GM19324 (cell line): ENCODE measurements around the gene XRN2.

Source experiments
- ATAC-seq: cut with Tn5 transposase; IDR thresholded peaks from one replicate; pipeline ENCODE4 v1.9.1; 2021; ENCODE audit warnings: mild to moderate bottlenecking, moderate library complexity; ENCODE audit not compliant: unreplicated experiment, low FRiP score

Gene XRN2, protein sequence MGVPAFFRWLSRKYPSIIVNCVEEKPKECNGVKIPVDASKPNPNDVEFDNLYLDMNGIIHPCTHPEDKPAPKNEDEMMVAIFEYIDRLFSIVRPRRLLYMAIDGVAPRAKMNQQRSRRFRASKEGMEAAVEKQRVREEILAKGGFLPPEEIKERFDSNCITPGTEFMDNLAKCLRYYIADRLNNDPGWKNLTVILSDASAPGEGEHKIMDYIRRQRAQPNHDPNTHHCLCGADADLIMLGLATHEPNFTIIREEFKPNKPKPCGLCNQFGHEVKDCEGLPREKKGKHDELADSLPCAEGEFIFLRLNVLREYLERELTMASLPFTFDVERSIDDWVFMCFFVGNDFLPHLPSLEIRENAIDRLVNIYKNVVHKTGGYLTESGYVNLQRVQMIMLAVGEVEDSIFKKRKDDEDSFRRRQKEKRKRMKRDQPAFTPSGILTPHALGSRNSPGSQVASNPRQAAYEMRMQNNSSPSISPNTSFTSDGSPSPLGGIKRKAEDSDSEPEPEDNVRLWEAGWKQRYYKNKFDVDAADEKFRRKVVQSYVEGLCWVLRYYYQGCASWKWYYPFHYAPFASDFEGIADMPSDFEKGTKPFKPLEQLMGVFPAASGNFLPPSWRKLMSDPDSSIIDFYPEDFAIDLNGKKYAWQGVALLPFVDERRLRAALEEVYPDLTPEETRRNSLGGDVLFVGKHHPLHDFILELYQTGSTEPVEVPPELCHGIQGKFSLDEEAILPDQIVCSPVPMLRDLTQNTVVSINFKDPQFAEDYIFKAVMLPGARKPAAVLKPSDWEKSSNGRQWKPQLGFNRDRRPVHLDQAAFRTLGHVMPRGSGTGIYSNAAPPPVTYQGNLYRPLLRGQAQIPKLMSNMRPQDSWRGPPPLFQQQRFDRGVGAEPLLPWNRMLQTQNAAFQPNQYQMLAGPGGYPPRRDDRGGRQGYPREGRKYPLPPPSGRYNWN

DNA sequence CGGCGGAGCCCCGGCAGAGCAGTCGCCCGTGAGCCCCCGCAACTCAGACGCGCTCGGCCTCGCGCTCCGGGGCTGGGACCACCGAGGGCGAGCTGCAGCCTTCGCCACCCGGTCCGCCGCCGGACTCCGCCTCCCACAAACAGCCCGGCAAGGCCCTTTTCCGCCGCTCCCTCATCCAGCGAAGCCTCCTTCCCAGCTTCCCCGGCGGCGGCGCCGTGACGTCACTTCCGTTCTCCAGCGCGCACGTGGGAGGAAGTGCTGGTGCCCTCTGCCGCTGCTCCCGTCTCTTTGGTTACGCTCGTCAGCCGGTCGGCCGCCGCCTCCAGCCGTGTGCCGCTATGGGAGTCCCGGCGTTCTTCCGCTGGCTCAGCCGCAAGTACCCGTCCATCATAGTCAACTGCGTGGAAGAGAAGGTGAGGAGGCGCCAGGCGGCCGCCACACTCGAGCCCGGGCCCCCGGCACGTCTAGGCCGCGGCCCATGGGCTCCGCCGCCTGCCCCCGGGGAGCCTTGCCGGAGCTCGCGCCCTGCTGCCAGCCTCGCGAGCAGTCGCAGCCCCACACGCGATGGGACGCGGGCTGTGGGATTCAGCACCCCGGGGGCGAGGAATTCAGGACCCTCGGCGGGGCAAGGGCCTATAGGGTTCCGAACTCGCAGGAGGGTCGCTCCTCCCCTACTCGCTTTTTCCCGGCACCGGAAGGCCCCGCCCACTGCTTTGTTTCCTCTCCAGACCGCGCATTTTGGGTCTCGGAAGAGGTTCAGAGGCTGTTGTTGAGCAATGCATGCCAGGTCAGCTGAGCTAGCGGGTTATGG is at the start of gene XRN2:
XRN2 (plus strand) TSS at position 271 of the 811 bp plus-strand sequence; CDS start at position 339, 68 bp downstream.
- peak; percentile 93 for ATAC-seq

DNA sequence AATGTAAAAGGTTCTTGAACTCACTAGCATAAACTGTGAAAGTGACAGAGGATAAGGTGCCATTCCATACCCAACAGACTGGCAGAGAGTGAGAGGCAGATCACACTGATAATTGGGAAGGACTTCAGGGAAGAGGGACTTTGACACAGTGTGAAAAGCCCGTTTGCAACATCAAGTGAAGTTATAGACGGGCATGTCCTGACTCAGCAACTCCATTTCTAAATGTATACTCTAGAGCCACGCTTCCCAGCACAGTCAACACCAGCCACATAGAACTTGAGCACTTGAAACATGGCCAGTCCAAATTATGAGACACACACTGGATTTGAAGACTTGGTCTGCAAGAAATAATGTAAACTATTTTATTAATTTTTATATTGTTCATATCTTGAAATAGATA is 45.9 kb upstream of the XRN2 start:
- ATAC-seq: no peak

DNA sequence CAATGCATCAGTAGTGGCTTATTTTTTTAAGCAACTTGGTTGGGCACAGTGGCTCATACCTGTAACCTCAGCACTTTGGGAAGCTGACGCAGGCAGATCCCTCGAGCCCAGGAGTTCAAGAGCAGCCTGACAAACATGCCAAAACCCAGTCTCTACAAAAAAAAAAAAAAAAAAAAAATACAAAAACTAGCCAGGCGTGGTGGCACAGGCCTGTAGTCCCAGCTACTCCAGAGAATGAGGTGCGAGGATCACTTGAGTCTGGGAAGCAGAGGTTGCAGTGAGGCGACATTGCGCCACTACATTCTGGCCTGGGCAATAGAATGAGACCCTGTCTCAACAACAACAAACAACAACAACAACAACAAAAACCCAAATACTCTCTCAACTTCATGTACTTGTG is 44.7 kb upstream of the XRN2 start:
- ATAC-seq: no peak

DNA sequence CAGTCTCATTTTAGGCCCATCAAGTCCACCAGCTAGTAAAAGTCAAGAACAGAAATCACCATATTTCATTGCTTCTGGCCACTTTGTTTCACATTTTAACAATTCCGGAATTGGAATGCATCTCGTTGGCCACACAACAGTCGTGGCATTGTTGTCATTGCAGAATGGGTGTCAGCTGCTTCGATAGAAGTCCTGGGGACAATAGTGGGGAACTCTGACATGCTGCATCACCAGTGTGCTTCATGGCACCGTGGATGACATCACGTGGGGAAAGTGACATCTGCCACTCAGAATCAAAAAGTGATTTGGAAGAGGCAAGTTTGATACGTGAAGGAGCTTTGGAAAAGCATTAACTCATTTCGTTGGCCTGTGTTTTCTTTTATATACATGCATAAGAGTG is 43.8 kb upstream of the XRN2 start:
- ATAC-seq: no peak

DNA sequence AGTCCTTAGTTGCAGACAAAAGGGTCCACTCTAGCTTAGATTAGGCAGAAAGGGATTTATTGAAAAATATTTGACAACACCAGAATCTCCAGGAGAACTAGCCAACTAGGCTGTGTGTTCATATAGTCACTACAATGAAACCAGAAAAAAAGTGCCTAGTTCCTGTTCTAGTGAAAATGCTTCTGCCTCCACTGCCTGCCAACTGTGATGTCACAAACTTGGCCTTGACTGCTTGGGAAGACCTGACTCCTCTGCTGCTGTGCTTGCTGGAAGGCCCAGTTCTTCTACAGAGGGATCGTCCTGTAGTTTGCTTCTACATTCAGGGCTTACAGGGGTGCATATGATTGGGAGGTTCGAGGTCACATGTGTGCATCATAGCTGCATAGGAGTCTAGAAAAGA is 40.3 kb upstream of the XRN2 start:
- ATAC-seq: no peak

DNA sequence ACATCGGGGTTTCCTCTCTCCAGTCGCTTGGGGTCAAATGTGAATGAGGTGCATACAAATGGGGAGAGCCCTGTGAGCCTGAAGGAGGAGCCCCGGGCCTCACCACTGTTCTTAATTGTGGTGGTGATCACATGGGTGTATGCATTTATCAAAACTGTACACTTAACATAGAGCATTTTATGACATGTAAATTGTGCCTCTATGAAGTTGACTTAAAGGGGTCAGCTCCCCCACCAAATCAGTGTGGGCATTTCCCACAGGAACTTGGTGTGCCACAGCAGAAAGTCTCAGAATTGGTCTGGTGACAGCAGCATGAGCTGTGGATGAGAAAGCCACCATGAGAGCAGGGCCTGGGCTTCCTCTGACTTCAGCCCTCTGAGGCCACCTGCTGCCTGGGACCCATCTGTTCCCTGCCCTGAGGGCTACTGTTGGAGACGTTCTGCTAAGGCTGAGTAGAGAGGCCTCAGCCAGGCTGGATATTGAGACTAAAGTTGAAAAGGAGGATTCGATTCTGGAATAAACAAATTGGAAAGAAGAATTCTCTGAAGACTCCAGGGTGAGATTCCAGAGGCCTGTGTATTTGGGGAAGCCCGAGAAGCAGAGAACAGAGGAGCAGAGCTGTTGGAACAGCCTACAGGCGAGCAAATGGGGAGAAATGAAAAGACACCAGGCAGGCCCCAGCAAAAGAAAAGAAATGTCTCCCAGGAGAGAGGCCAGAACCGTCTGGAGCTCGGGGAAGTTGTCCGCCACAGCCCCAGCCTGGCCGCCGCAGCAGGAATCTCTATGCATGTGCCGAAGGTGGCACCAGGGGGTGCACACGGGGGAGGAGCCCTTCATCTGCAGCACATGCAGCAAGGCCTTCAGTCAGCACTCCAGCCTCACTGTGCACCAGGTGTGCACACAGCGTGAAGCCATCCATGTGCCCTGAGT is 37.6 kb upstream of the XRN2 start:
- no peak for ATAC-seq

DNA sequence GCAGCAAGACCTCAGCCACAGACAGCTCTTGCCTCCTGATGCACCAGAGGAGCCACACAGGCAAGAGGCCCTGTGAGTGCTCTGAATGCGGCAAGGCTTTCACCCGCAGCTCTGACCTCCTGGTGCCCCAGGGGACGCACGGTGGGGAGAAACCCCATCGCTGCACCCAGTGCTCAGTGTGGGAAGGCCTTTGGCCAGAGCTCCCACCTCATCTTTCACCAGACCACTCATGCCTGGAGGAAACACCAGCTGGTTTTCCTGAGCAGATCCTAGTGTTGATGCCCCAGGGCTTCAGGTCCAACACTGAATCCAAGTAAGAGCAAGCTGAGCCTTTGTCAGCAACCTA is 37.0 kb upstream of the XRN2 start:
- ATAC-seq: no peak

DNA sequence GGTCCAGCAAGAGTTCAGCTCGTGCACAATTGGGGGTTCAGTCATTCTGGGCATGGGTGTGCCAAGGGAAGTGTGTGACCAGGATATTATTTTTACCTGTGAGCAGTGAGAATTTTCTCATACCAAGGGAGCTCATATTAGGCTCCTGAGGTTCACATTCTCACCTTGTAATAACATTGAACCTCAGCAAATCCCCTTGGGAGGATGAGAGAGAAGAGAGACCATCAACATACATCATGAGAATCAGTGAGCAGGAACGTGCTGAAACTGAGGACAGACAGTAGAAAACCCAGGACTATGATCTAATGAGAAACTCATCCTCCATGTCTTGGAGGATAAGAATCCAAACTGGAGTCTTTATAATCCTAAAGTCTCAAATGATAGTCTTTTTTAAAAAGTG is 33.4 kb upstream of the XRN2 start:
- ATAC-seq: no peak

DNA sequence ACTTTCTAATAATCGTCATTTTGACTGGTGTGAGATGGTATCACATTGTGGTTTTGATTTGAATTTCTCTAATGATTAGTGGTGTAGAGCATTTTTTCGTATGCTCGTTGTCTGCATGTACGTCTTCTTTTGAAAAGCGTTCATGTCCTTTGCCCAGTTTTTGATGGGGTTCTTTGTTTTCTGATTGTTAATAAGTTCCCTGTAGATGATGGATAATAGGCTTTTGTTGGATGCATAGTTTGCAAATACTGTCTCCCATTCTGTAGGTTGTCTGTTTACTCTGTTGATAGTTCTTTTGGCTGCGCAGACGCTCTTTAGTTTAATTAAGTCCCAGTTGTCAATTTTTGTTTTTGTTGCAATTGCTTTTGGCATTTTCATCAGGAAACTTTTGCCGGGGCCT is 32.3 kb upstream of the XRN2 start:
- ATAC-seq: no peak

DNA sequence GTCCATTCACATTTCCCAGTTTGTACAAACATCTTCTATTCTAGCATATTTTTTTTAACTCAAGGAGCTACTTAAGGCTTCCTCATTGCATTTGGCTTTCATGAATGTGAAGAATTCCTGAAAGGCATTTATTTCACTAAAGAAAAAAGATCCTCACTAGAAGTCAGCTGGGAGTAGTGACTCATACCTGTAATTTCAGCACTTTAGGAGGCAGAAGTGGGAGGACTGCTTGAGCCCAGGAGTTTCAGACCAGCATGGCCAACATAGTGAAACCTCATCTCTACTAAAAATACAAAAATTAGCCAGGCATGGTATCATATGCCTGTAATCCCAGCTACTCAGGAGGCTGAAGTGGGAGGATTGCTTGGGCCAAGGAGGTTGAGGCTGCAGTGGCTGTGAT is 30.9 kb upstream of the XRN2 start:
- ATAC-seq: no peak

DNA sequence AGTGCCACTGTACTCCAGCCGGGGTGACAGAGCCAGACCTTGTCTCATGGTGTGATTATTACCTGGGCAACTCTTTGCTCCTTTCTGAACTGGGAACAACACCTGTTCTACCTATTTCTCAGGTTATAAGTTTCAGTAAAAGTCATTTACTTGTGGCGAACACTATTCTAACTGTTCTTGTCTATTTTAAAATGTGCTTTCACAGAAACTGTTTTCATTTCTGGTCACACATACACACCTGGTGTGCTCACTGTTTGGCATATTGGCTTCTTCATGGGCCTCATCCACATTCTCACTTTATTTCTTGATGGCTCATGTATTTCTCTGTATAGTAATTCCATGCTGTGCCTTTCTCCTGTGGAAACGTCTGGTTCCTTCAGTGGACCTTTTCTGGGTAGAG is 30.5 kb upstream of the XRN2 start:
- no peak for ATAC-seq

DNA sequence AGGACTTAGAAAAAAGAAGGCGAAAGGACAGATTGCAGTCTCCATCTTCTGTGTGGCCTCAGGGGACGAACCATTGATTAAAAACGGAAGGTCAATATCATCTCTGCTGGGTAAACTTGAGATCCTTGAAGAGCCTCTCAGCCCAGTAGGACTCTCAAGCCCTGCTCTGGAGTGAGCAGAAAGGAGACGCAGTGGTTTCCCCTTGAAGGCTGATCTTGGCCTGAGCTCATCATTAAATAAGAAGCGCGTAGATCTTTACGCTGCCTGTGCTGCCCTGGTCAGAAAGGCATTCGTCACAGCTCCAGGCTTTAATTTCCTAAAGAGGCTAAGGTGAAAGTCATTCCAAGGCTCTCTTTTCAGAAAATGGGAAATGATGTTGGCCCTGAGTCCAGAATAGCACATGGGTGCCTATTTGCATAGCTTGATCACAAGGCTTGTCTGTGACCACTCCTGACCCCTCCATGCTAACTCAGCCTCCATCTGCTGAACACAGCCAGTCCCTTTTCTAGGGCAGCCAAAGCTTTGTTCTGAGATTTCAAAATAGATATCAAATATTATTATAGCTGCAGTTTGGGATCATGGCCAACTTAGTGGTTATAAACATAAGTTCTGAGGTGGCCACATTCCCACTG is 29.3 kb upstream of the XRN2 start:
- ATAC-seq: no peak

DNA sequence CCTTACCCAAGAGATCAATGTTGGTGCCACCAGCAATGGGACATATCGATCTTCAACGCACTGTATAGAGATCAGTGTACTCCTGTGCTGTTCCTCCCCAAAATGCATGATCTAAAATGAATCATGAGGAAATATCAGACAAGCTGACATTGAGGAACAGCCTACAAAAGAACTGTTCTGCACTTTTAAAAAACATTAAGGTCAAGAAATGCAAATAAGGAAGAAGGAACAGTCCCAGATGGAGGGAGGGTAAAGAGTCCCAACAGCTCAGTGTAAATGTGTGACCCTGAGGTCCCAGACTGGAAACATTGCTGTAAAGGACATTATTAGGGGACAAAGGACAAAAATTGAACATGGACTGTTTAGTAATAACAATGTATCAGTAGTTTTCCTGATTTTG is 24.3 kb upstream of the XRN2 start:
- no peak for ATAC-seq

DNA sequence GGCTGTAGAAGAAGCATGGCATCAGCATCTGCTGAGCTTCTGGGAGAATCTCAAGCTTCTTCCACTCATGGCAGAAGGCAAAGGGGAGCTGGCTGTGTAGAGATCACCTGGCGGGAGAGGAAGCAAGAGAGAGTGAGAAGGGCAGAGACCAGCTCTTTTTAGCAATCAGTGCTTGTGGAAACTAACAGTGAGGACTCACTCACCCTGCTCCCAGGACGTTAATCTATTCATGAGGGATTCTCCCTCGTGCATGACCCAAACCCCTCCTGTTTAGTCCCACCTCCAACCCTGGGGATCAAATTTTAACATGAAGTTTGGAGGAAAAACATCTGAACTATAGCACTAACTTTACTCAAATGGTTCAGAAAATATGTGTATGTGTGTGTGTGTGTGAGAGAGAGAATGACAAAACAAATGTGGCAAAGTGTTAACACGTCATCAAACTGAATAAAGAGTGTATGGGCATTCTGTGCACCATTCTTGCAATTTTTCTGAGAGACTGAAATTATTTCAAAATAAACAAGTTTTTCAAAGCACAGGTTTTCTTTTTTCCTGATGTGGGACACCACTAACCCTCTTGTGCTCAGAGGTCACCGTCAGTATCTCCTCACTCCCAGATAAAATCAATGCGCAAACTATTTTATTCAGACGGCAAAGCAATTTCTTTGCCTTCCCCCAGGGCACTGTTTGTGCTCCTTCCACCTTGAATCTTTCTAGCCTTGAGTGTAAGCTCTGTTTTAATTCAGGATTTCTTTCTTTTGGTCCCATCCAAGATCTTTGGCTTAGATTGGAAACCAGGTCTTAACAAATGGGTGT is 23.2 kb upstream of the XRN2 start:
- ATAC-seq: no peak

DNA sequence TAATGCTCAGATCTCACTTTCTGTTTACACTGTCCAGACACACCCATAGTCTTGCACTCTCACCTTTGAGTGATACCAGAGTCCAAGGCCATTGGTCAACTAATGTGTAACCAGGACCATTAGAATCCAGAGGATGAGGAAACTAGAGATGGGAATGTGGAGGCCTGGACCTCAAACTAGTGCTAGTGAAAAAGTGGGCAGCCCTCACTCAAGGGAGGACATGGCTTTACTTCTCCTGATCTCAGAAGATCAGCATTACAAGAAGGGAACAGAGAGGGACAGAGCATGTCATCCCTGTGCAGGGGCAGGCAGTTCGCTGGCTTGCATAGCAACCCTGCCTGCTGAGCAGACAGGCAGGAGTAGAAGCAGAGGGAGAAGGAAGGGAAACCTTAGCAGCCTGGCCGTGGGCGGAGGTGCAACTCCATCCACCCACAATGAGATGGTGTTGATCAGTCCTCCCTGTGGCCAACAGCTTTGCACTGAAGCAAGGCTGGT is 22.6 kb upstream of the XRN2 start:
- ATAC-seq: no peak

DNA sequence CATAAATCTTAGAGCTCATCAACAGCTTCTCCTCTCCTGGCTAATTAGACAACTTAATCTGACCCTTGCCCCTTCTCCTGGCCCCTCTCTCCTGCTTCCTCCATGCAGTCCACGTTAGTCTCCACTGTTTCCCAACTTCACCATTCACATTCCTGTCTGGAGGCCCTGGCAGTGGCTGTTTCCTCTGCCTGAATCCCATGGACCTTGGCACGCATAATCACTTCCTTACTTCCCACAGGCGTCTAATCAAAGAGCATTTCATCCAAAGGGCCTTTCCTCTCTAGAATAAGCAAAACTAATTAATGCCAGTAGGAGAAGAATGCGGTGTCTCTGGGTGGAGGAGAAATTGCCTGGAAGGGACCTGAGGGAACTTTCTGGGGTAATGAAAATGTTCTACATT is 16.4 kb upstream of the XRN2 start:
- no peak for ATAC-seq

DNA sequence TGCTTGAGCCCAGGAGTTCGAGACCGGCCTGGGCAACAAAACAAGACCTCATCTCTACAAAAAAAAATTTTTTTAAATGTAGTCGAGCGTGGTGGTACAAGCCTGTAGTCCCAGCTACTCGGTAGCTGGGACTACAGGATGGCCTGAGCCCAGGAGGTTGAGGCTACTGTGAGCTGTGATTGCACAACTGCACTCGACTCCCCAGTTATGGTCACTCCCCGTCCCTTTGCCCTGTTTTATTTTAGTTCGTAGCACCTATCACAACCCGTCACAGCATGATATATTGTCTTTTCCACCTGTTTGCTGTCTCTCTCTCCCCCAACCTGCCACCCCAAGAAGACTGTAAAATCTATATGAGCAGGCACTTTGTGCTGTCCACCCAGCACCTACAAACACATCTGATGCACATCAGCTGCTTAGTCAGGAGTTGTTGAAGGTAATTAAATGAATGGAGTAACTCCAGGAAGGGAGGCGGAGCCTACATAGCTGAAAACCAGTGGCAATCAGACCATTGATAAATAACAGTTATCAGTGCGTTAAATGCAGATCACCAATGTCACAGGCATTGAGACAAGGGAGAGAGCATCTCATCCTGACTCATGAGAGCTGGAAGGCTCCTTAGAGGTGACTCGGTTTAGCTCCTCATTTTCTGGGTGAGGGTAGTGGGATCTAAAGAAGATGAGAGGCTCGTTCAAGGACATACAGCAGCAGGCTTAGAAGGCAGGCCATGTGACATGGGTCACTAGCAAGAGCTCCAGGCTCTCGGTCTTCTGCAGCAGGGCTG is 14.4 kb upstream of the XRN2 start:
- no peak for ATAC-seq

DNA sequence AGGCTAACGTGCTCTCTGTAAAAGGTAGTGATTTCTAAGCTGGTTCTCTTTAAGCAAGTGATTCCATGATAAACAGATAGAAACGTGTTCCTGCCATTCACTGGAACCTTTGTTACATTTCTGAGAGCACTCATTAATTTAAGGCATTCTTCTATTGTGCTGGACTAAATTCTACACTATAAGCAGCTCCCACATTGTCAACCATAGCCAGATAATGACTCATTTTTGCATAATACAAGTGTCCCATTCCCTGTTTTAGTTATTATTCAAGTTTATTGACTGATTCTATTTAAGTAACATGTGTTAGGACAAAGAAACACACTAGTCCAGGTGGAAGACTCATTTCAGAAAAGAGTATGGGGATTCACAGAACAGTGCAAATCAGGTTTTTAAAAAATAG is 13.5 kb upstream of the XRN2 start:
- no peak for ATAC-seq
